Naive thymus-derived CD8-positive, alpha-beta T cell (primary cell): ENCODE results near the gene PDXP. TPM values are rescaled to one million over a fixed set of nuclear protein-coding genes. Genes with fewer than 3 reads are reported as not detected.
"Not testable (repeated sequence)": the region's sequence is repeated elsewhere in the genome, so short reads cannot be mapped to it uniquely, and the experiment has no call there.

Experiments
- ATAC-seq, 2 donors: fragments of 150-1000 bp; cut with Tn5 transposase in 1 of 2; sonication (Bioruptor Pico), chemical (Tn5 transposase) in 1 of 2; 1 replicate in 1 of 2; 2 replicates in 1 of 2; pipeline ENCODE4 v1.10.0; 2021; ENCODE audit warnings: mild to moderate bottlenecking in 2 of 2, moderate library complexity in 2 of 2
- POLR2A ChIA-PET: fragments of 350-600 bp; sonication (Branson Sonifier 250); formaldehyde crosslinking; loops from one replicate; lab custom pipeline; 2021; ENCODE audit warnings: antibody characterized with exemption; lab: Charles Lee
- DNase-seq, 10 donors: peaks; one replicate each; pipeline versions ENCODE4 v3.0.0 to v3.0.0-alpha.2; 2020 to 2022
- H3K27ac Mint-ChIP-seq, 10 donors: one replicate each; pipeline ENCODE4 v1.8.0; 2020 to 2022; ENCODE audit warnings: mild to moderate bottlenecking in 10 of 10, mixed read lengths in 10 of 10, moderate library complexity in 4 of 10, inconsistent platforms in 1 of 10
- H3K27me3 Mint-ChIP-seq, 5 donors: one replicate each; pipeline ENCODE4 v1.8.0; 2021 to 2022; ENCODE audit warnings: mixed read lengths in 5 of 5
- H3K36me3 Mint-ChIP-seq, 3 donors: one replicate each; pipeline ENCODE4 v1.8.0; 2020 to 2022; ENCODE audit warnings: mixed read lengths in 3 of 3, mild to moderate bottlenecking in 2 of 3, inconsistent platforms in 1 of 3
- H3K4me1 Mint-ChIP-seq, 4 donors: one replicate each; pipeline ENCODE4 v1.8.0; 2021 to 2022; ENCODE audit warnings: mixed read lengths in 4 of 4
- H3K4me3 Mint-ChIP-seq, 10 donors: one replicate each; pipeline ENCODE4 v1.8.0; 2020 to 2022; ENCODE audit warnings: mild to moderate bottlenecking in 10 of 10, mixed read lengths in 10 of 10, moderate library complexity in 6 of 10, inconsistent platforms in 1 of 10
- H3K9me3 Mint-ChIP-seq, 9 donors: one replicate each; pipeline ENCODE4 v1.8.0; 2020 to 2022; ENCODE audit warnings: mixed read lengths in 9 of 9, mild to moderate bottlenecking in 3 of 9, inconsistent platforms in 1 of 9, moderate library complexity in 1 of 9
- polyA plus RNA-seq, 3 donors: library from polyadenylated mRNA; unstranded; fragments of 300-500 nt; fragmentation: Illumina TruSeq; gene quantifications; one replicate each; pipeline ENCODE4 v1.2.3, GENCODE V29; 2021
- total RNA-seq, 8 experiments: library from RNA in 2 of 8; stranded (reverse) in 2 of 8; gene quantifications; one replicate each; pipeline ENCODE4 v1.2.3 and lab custom pipeline; 2021 to 2026

Gene PDXP
- total RNA-seq = 1 to 10 TPM; 4.3 to 5.9 TPM
- 1 to 10 TPM; 1.7 to 9.6 (median 5.8) TPM for polyA plus RNA-seq
- total RNA-seq (lab: John Stamatoyannopoulos, UW) = 0 to 1.1 (median 0.72) reads per million in 6 experiments

- ATAC-seq (peak; percentile 94 to 95), DNase-seq (peak; percentile 95 to 99 (median 96))
- Mint-ChIP-seq H3K36me3 (peaks cover 0 to 26% (median 3%) of the 10 kb centered on the region in 3 donors), H3K4me3 (peak within 1 kb of the TSS; percentile 73 to 96 (median 89)), H3K27ac (peak within 1 kb of the TSS; percentile 76 to 97 (median 92)), H3K27me3 (no peaks in the 10 kb centered on the region), H3K9me3 (no peaks in the 10 kb centered on the region), H3K4me1 (peaks cover 24 to 47% (median 43%) of the 10 kb centered on the region in 4 donors)
- POLR2A ChIA-PET = interaction anchor here (0.8 to 66.7 kb wide), 6 partner anchors 5 to 186 kb away, joined by 3 to 2283 read pairs (median 4); partner anchors contain the start of genes GCAT, GGA1, LGALS1 and NOL12
These were observed at the start of gene PDXP for GRCh38 chr22:37658133-37659065. PDXP (plus strand) TSS chr22:37658723; CDS start chr22:37658783, 60 bp downstream.

GRCh38 chr22:37609240-37610152, 49.0 kb upstream of the PDXP start:
- peaks cover 29 to 63% (median 55%) of the 10 kb centered on the region in 4 donors for H3K4me1 Mint-ChIP-seq
- POLR2A ChIA-PET = interaction anchor here (1.0 to 64.1 kb wide), 9 partner anchors 13 to 343 kb away, joined by 3 to 2283 read pairs (median 12); partner anchors contain the start of genes ANKRD54, C22orf23, LGALS1 and MFNG
- H3K36me3 Mint-ChIP-seq = no peaks in the 10 kb centered on the region
- H3K27me3 Mint-ChIP-seq = no peaks in the 10 kb centered on the region
- DNase-seq (peak in 1 of 10 donors; percentile 65), ATAC-seq (no peak)
- H3K4me3 Mint-ChIP-seq = peak overlapping the region; percentile 88 to 96 (median 92)
- H3K27ac Mint-ChIP-seq = peak overlapping the region; percentile 76 to 96 (median 90)
- no peaks in the 10 kb centered on the region for H3K9me3 Mint-ChIP-seq

DNA sequence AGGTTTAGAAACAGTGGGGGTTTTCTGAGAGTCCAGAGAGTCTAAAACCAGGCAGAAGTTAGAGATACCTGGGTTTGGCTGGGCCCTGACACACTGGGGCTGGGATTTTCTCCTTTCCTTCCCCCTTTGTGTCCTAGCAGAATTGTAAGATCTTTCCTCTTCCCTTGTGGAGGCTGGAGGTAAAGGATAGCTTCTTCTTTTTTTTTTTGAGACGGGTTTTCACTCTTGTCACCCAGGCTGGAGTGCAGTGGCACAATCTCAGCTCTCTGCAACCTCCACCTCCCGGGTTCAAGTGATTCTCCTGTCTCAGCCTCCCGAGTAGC, 48.4 kb upstream of the PDXP start:
- not testable (repeated sequence) for ATAC-seq, H3K36me3 Mint-ChIP-seq, H3K9me3 Mint-ChIP-seq, H3K27me3 Mint-ChIP-seq
- H3K27ac Mint-ChIP-seq = peak overlapping the region in 6 of 10 donors; percentile 87 to 96 (median 92)
- peaks cover 24 to 57% (median 49%) of the 10 kb centered on the region in 4 donors for H3K4me1 Mint-ChIP-seq
- H3K4me3 Mint-ChIP-seq = peak overlapping the region; percentile 88 to 96 (median 92)
- DNase-seq = peak in 1 of 10 donors; percentile 7
- POLR2A ChIA-PET = interaction anchor here (3.8 to 64.1 kb wide), 4 partner anchors 16 to 125 kb away, joined by 50 to 2283 read pairs (median 82); partner anchors contain the start of genes LGALS1, MFNG, NOL12 and PDXP

GRCh38 chr22:37610480-37611129, 47.9 kb upstream of the PDXP start:
- POLR2A ChIA-PET = interaction anchor here (4.0 to 64.1 kb wide), 2 partner anchors 53 to 126 kb away, joined by 82 to 2283 read pairs; partner anchors contain the start of genes LGALS1, MFNG, NOL12 and PDXP
- Mint-ChIP-seq H3K9me3 (no peaks in the 10 kb centered on the region), H3K36me3 (peaks cover 0 to 6% (median 0%) of the 10 kb centered on the region in 3 donors)

DNA sequence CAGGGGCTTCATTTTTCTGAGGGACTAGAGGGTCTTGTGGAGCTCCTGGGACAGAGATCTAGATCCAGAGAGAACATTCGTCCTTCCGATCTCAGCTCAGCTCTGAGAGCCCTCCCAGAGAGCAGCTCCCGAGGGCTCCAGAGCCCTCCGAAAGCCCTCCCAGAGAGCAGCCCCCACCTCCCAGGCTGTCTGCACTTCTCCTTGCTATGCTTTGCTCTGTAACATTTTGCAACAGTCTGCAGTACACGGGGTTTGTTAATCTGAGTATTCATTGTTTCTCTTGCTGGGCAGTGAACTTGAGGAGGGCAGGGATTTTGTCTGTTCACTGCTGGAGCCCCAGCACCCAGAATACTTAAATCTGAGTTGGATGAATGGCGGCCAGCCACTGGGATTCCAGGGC, 47.3 kb upstream of the PDXP start:
- POLR2A ChIA-PET = interaction anchor here (64.1 kb wide), 1 partner anchor 52 kb away, joined by 2283 read pairs; the partner anchor contains the start of genes LGALS1, NOL12, PDXP and SH3BP1
- Mint-ChIP-seq H3K4me1 (peaks cover 17 to 50% (median 40%) of the 10 kb centered on the region in 4 donors), H3K27ac (peak overlapping the region in 6 of 10 donors; percentile 41 to 63 (median 53)), H3K9me3 (no peaks in the 10 kb centered on the region), H3K36me3 (peaks cover 0 to 11% (median 0%) of the 10 kb centered on the region in 3 donors), H3K27me3 (no peaks in the 10 kb centered on the region), H3K4me3 (peak overlapping the region in 6 of 10 donors; percentile 16 to 95 (median 54))
- DNase-seq (peak in 1 of 10 donors; percentile 37), ATAC-seq (no peak)

More at GRCh38 chr22:37610480-37611129, 47.9 kb upstream of the PDXP start:
- peak overlapping the region in 9 of 10 donors; percentile 9 to 90 (median 48) for H3K27ac Mint-ChIP-seq
- no peak for ATAC-seq
- peak overlapping the region; percentile 30 to 96 (median 90) for H3K4me3 Mint-ChIP-seq
- peaks cover 20 to 52% (median 45%) of the 10 kb centered on the region in 4 donors for H3K4me1 Mint-ChIP-seq
- peak in 1 of 10 donors; percentile 52 for DNase-seq
- H3K27me3 Mint-ChIP-seq = no peaks in the 10 kb centered on the region

DNA sequence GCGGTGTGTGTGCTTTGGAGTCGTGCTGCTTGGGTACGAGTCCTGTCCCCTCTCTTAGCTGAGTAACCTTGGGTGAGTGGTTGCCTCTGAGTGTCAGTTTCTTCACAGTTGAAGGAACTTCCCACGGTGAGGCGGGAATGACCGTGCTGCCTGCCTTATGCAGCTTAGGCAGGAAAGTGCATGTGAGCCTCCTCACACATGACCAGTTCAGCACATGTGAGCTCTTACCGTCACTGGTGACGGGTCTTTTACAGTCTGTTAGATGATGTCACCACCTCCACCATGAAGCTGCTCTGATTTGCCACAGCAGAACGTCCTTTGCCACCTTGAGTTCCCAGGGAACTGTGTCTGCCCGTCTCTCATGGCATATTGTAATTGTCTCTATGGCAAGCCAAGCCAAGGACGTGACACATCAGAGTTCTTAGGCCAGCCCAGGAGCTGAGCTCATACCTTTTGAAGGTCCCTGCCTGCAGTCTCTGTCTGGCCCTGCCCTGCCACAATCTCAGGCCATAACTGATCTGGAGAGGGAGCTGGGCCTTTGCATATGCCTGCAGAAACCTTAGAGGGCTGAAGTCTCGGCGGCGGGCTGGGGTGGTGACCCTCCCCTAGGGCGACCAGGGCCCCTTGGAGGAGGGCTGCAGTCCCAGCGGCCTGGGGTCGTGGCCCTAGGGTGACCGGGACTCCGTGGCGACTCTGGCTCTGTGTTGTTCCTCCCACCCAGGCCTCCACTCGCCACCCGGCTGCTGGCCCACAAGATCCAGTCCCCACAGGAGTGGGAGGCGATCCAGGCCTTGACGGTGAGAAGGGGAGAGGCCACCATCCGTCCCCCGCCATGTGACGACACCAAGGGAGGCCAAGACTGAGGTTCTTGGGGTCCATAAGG, 42.1 kb upstream of the PDXP start:
- no peak overlapping the region for H3K4me3 Mint-ChIP-seq
- peaks cover 0 to 15% (median 2%) of the 10 kb centered on the region in 4 donors for H3K4me1 Mint-ChIP-seq
- POLR2A ChIA-PET = interaction anchor here (64.1 kb wide), 1 partner anchor 47 kb away, joined by 2283 read pairs; the partner anchor contains the start of genes LGALS1, NOL12, PDXP and SH3BP1
- peaks cover 0 to 48% (median 0%) of the 10 kb centered on the region in 3 donors for H3K36me3 Mint-ChIP-seq
- peak overlapping the region in 1 of 10 donors; percentile 36 for H3K27ac Mint-ChIP-seq
- H3K9me3 Mint-ChIP-seq = no peaks in the 10 kb centered on the region
- no peaks in the 10 kb centered on the region for H3K27me3 Mint-ChIP-seq
- DNase-seq (no peak), ATAC-seq (no peak)

DNA sequence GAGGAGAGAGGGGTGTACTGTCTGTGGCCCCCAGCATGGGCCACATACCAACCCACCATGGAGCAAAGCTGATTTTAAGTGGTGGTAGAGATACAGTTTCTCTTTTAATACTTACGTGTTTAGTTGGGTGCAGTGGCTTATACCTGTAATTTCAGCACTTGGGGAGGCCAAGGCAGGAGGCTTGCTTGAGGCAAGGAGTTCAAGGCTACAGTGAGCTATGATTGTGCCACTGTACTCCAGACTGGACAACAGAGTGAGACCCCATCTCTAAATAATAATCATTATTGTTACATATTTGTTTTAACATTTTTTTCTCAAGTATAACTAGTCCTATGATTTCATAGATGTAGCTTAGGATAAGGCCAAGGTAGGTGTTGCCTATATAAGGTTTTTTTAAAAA, 41.1 kb upstream of the PDXP start:
- peaks cover 0 to 51% (median 0%) of the 10 kb centered on the region in 3 donors for H3K36me3 Mint-ChIP-seq
- H3K9me3 Mint-ChIP-seq = no peaks in the 10 kb centered on the region
- no peak overlapping the region for H3K27ac Mint-ChIP-seq
- H3K4me1 Mint-ChIP-seq = peaks cover 0 to 10% (median under 1%) of the 10 kb centered on the region in 4 donors
- H3K27me3 Mint-ChIP-seq = no peaks in the 10 kb centered on the region
- ATAC-seq = no peak
- POLR2A ChIA-PET = interaction anchor here (1.6 to 64.1 kb wide), 2 partner anchors 9 to 46 kb away, joined by 4 to 2283 read pairs; partner anchors contain the start of genes LGALS1, NOL12, PDXP and SH3BP1
- H3K4me3 Mint-ChIP-seq = no peak overlapping the region
- DNase-seq = no peak

DNA sequence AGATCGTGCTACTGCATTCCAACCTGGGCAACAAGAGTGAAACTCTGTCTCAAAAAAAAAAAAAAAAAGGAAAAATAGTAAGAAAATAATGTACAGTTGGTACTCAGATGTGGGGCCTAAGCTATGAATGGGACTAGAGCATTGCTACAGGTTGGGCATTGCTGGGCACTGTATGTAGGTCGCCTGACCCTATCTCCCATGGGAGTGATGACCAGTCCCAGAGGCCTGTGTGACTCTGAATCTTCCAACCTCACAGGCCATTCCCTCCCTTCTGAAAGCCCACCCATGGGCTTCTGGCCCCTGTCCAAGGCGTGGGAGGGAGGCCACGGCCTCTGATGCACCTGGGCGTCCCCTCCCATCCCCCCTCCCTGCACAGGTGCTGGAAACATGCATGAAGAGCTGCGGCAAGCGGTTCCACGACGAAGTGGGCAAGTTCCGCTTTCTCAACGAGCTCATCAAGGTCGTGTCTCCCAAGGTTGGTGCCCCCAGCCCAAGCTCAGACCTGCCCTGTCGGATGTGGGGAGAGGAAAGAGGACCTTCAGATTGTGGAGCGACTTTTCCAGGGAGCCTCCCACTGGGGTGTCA, 40.4 kb upstream of the PDXP start:
- H3K36me3 Mint-ChIP-seq = peaks cover 0 to 51% (median 0%) of the 10 kb centered on the region in 3 donors
- peaks cover 0 to 7% (median 3%) of the 10 kb centered on the region in 4 donors for H3K4me1 Mint-ChIP-seq
- H3K27ac Mint-ChIP-seq = peak overlapping the region in 1 of 10 donors; percentile 14
- POLR2A ChIA-PET = interaction anchor here (1.6 to 64.1 kb wide), 2 partner anchors 8 to 45 kb away, joined by 4 to 2283 read pairs; partner anchors contain the start of genes LGALS1, NOL12, PDXP and SH3BP1
- no peaks in the 10 kb centered on the region for H3K9me3 Mint-ChIP-seq
- ATAC-seq = no peak
- DNase-seq = no peak
- H3K4me3 Mint-ChIP-seq = no peak overlapping the region
- H3K27me3 Mint-ChIP-seq = no peaks in the 10 kb centered on the region

- H3K27ac Mint-ChIP-seq = peak overlapping the region in 5 of 10 donors; percentile 14 to 48 (median 34)
- H3K4me1 Mint-ChIP-seq = peaks cover 2 to 8% (median 5%) of the 10 kb centered on the region in 4 donors
- no peak for DNase-seq
- peaks cover 0 to 52% (median 1%) of the 10 kb centered on the region in 3 donors for H3K36me3 Mint-ChIP-seq
- no peaks in the 10 kb centered on the region for H3K9me3 Mint-ChIP-seq
- H3K27me3 Mint-ChIP-seq = no peaks in the 10 kb centered on the region
- no peak for ATAC-seq
- no peak overlapping the region for H3K4me3 Mint-ChIP-seq
- POLR2A ChIA-PET = interaction anchor here (1.6 to 64.1 kb wide), 2 partner anchors 7 to 45 kb away, joined by 4 to 2283 read pairs; partner anchors contain the start of genes LGALS1, NOL12, PDXP and SH3BP1
These were observed 39.8 kb upstream of the PDXP start for GRCh38 chr22:37618674-37619073.

DNA sequence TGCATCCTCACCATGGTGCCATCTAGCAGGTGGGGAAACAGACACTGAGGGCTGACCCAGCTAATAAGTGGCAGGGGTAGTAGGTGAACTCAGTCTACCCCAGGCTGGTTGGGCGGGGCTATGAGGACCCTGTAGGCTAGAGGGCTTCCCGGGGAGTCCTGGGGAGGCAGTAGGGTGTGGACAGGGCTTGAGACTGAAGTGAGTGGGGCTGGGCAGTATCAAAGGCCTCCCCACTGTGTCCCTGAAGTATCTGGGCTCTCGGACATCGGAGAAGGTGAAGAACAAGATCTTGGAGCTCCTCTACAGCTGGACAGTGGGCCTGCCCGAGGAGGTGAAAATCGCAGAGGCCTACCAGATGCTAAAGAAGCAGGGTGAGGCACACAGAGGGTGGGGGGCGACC, 38.5 kb upstream of the PDXP start:
- peaks cover 0 to 48% (median 2%) of the 10 kb centered on the region in 3 donors for H3K36me3 Mint-ChIP-seq
- POLR2A ChIA-PET = interaction anchor here (1.4 to 64.1 kb wide), 2 partner anchors 8 to 43 kb away, joined by 4 to 2283 read pairs; partner anchors contain the start of genes LGALS1, NOL12, PDXP and SH3BP1
- DNase-seq (peak in 1 of 10 donors; percentile 52), ATAC-seq (no peak)
- no peaks in the 10 kb centered on the region for H3K9me3 Mint-ChIP-seq
- no peaks in the 10 kb centered on the region for H3K27me3 Mint-ChIP-seq
- peak overlapping the region in 4 of 10 donors; percentile 11 to 49 (median 39) for H3K27ac Mint-ChIP-seq
- H3K4me1 Mint-ChIP-seq = peaks cover 5 to 20% (median 17%) of the 10 kb centered on the region in 4 donors
- H3K4me3 Mint-ChIP-seq = no peak overlapping the region
